NCI-H2196 (cell line): ENCODE results near the gene GPC6.

ENCODE experiments used
- DNase-seq: peaks from one replicate; lab custom pipeline; 2025; ENCODE audit not compliant: unreplicated experiment; lab: John Stamatoyannopoulos, UW

GPC6 gene

DNA sequence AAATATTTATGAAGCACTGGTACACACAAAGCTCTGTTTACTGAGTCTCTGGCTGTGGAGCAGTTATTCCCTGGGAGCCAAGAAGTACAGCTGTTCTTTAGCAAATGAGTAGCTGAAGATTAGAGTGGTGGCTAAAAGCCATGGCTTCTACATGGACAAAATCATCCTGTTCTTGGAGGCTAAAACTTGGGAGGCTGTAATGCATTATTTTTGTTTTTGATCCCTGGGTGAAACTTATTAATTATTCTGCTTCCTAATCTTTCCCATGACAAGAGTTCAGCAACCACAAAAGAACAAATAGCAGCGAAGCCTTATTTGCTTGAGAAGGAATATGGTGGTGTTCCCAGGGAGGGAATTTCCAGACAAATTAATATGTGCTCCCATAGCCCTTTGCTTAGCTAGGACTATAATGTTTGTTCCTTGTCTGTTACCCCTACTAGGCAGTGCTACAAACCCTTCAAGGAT, 1143.4 kb downstream of the GPC6 start:
- DNase-seq, result no peak

DNA sequence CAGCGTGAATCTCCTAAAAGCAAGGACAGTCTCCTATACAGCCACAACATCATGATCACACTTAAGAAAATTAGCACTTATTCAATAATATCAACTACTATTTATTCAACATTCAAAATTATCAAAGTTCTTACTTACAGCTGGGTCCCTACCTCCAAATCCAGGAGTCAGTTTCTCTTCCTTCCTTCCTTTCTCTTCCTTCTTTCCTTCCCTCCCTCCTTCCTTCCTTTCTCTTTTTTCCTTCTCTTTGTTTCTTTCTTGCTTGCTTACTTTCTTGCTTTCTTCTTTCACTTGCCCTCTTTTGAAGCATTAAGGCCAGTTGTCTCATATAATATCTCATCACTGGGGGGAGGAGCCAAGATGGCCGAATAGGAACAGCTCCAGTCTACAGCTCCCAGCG, 1145.2 kb downstream of the GPC6 start:
- DNase-seq, result no peak

DNA sequence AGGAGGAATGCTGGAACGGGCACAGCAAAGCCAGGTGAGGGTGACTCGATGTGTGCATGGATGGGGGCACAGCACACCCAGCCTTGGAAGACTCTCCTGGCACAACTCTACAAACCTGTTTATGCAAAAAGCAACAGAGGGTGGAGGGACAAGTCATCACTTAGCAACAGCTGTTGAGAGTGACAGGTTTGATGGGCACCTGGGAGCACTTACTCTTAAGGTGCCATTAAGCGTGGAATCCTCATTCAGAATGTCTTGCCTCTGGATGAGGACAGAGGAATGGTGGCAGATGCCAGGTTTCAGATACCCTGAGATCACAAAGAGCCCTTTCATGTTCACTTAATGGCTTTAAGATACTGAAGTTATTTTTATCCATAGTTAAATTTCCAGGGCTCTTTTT, 1155.9 kb downstream of the GPC6 start:
- DNase-seq, result no peak

DNA sequence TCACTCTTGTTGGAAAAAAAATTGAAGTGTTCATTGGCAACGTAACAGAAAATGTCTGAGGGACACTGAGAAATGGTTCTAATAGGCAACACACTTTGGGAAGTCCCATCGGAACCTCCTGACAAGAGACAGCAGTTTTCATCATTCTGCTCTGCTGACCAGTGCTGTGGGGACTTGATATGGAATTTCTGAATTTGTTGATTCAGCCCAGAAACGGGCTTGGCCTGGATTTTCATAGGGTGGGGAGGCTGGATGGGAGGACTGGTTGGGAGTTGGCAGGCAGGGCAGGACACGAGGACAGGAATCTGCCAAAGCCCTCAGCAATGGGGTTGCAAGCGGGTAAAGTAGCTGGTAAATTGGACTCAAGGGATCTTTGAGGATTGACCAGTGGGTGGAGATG, 1156.4 kb downstream of the GPC6 start:
- DNase-seq, result no peak

DNA sequence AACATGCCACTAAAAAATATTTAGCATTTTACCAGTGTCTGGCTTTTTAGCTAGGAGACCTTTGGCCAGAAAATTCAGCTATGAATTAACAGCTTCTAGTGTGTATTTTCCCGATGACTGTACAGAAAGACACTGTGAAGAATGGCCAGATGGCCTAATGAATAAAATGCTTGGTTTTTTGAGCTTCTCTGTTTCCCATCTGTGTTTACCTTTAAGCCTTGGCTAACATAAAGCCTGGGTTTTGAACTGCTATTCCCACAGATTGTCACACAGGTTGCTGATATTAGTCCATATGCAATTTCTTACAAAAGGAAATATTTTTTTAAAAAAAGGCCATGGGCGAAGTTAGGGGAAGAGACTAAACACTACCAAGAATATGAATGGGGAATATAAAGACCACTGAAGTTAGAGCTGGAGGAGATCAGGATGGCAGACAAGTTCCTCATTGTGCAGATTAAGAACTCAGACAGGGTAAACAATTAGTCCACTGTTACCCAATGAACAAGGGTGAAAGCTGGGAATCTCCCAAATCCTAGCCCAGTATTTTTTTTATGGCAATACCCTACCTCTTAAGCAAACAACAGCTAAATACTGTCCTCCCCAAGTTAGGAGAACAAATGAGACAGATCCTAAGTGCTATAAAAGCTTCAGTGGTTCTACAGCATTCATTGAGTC, 1157.8 kb downstream of the GPC6 start:
- DNase-seq, result no peak

DNA sequence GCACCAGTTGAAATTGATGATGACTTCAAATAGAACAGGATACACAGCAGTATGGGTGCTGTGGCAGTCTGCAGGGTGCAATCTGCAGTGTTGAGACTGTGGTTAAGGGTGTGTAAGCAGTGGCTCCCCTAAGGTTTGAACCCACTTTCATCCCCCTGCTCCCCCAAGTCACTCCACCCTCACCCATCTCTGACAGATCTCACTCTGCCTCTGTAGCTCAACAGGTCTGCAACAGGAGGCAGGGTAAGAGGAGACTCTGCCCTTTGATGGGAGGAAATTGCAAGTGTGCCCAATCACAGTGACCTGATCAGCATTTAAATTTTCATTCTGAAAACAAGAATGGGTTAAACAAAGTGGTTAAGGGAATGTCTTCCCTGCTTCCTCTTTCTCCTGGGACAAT, 1160.4 kb downstream of the GPC6 start:
- no peak for DNase-seq

DNA sequence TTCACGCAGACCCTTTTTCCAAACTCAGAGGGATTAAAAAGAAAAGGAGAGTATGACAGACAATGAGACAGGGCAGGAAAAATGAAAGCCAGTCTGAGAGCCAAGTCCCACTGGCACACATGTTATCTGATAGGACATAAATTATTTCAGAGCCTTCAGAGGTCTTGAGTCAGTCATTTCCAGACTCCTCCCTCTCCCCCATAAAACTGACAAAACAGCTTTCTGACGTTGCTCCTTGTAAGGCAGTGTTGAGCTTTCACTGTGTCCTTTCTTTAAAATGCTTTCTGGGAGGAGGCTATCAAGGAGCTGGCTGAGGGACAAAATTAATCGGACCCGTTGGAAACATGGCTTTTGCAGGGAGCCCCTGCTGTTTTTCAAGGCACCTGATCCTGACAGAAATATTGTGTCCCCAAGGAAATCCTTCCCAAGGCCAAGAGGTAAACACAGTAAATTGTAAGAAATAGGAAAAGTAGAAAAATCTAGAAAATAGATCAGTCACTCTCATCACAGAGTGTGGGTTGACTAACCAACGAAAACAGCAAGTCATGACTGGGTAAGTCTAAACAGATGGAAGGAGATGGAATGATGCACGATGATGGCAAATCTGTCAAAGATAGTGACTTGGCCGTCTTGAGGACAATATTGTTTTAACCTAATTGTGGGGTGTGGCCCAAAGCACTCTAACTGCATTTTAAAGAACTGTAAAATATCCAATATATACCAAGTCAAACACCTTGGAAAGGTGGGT, 1163.2 kb downstream of the GPC6 start:
- DNase-seq, result no peak

DNA sequence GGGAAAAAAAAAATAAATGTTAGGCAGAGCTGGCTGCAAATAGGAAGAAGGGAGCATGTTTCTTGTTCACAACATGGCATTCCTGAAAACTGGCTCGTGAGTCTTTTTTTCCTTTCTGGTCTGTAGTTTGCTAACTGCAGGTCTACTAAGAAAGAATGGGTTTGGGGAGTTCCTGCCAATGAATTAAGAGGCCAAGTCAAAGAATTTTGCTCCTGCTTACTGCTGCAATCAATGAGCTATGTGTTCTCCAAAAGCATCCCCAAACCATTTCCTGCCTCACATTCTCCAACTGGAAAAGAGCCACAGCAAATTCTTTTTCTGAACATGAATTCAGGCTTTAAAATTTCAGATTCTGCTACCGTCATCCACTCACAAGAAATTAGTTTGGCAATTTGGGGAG, 1164.3 kb downstream of the GPC6 start:
- DNase-seq, result no peak

DNA sequence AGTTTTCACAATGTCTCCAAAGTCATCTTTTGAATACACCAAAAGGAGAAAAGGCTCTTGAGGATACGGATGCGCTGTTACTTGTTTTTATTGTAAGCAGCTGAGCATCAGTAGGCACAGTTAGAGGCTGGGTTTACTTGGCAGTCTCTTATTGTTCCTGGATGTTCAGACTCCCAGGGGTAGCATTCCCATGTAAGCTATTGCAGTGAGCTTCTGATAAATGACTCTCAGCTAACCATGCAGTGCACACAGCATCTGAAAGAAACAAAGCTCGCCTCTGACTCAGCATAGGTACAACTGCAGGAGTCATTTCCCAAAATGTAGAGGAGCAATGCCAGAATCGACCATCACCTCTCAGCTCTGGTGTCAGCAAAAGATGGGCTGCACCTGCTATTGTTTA, 1168.1 kb downstream of the GPC6 start:
- no peak for DNase-seq

DNA sequence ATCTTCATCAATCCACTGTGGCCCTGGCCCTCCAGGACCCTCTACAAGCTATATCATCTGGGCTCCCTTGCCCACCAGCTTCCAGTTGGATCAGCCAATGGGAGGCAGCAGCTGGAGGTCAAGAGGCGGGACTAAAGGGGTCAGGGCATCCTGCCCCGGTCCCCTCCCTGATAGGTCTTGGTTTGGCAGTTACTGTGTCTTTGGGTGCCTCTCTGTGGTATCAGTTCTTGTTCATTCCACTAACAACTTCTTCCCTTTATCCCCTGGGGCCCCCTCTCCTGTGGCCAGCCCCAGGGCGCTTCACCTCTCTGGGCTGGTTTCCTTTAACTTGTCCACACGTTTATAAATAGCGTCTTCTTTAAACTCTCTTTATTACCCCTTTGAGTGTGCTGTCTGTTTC, 1169.3 kb downstream of the GPC6 start:
- no peak for DNase-seq

DNA sequence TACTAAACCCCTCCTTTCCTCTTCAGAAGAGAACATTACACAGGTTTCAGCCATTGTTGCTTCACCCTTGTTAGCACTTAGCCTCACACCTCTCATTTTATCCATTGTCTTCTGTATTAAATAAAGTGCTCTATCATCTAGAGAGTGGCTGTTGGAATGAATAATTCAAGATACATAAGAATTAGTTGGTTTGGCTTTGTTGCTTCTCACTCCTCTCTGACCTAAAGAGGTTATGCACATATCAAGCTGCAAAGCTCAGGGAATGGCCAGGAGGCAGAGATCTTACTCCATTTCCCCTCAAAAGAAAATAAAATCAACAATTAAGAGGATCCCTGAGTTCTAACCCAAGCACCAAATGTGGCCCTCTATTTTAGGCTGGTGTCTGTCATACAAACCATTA, 1173.2 kb downstream of the GPC6 start:
- DNase-seq, result no peak

DNA sequence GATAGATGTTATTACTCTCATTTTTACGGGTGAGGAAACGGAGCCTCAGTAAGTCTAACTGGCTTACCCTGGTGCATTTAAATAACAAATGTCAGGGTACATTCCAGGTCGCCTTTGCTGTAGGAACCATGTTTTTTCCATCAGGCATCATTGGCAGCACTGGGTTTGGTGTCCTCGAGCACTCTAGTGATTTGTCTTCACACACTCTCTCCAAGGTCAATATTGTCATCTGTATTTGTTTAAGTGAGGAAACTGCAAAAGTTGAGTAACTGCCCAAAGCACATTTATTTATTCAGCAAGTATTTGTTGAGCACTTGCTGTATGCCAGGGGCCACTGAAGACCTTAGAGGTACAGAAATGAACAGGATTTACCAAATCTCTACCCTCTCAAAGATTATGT, 1174.3 kb downstream of the GPC6 start:
- DNase-seq, result no peak

DNA sequence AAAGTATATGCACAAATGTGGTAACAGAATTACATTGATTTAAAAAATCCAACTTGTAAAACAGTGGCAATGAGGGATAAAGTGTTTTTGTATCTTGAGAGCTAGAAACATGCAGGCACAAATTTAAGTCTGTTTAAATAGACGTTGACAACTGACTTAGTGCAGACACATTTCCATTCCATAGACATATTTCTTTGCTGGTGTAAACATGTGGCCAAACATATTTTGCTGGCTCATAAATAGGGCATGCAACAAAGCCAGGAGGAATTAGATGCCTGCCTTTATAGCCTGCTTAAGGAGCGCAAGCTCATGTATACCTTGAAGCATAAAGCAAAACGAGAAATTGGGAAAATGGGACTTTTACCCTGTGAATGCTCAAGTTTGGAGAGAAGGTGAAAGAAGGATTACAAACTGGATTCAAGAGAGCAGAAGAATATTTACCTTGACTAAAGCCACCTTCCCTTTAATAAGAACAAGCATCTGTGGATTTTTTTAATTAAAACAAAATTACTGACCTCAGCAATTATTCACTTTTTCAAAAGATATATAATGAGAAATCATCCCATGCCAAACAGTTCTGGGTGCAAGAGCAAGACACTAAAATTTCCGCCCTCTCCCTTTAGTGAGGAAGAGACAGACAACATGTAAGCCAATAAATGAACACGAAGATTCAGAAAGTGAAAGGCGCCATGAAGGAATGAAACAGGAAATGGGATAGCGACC, 1181.9 kb downstream of the GPC6 start:
- DNase-seq, result no peak

DNA sequence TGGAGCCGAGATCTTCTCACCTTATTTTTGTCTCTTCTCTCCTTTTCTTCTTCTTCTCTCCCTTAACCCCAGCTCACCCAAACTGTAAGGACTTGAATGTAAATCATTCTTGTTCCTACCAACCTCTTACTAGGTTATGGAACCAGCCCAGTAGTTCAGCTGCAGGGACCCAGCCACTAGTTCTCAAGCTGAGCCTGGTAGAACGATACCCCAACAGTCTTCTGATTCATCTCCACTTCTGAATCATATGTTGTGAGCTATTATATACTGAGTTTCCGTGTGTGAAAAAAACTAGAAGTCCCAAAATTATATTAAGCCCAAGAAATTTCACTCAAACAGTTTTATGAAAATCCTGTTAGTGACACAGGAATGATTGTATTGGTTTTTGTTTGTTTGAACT, 1185.1 kb downstream of the GPC6 start:
- no peak for DNase-seq

DNA sequence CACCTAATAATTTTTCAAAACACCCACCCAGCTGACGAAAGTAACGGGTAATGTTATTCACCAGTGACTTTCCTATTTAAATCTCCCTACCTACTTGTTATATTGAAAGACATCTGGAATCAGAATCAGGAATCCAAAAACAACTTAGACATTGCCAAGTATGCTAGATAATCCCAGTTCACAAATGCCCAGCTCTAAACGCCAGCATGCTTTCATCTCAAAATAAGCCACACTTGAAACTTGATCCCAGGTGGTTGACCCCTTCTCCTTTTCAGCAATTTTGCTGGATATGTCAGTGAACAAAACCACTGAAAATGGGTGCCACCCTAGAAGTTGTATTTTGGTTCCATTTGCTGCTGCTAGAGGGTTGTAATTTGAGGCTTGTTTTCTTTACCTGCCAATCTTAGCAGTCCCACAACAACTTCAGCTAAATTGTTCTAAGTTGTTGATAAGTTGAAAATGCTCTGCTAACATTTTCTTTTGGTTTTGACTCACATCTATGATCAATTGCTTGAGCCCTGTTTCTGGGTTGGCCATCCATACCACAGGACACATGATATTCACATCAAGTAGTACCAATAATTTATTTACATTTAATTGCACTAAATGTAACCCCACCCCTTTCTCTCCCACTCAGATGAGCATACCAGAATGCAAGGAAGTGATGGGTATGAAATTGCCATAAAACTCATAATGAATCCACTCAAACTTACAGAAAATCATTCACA, 1186.4 kb downstream of the GPC6 start:
- no peak for DNase-seq

DNA sequence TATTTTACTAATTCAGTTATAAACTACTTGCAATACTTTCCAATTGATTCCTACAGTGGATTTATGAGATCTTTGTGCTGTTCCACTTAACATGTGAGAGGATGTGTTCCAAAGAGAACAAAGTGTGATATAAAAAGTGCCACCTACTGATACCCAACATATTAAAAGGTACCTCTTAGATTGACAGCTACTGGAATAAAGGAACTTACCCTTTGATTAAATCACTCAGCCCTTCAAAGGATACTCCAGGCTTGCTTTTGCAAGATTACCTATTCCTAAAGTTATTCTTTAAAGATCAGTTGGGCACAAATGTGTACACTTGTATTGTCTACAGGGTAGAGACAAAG, 1187.0 kb downstream of the GPC6 start:
- DNase-seq, result no peak

DNA sequence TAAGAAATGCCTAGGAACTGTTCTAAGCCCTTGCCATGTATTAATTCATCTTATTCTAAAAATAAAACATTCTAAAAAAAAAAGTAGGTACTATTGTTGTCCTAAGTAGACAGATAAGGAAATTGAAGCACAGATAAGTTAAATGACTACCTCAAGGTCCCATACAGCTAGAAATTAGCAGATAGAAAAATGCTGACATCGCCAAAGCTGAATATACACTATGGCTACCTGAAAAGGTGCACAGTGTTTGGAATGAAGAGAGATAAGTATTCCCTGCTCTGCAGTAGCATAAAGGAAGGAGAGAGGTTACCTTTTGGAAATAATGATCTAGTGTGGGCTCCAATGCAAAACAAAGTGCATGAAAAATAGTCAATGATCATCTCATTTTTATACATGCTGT, 1187.5 kb downstream of the GPC6 start:
- DNase-seq, result no peak

DNA sequence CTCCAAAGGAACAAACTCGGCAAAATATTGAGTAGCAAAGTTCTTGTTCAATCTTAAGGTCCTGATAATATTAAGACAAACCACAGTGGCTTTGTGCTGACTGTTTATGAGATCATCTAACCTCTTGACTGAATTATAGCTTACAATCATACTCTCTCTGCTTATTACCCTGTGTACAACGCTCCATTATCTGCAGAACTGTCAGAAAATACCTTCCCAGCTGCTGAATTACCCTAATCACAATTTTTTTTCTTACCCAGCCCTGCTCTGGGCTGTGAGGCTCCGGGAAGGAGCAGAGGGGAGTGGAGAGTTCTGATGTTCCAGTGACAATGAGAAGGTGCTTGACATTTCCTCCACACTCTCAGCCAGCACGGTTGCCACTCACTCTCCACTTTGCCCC, 1188.1 kb downstream of the GPC6 start:
- no peak for DNase-seq

DNA sequence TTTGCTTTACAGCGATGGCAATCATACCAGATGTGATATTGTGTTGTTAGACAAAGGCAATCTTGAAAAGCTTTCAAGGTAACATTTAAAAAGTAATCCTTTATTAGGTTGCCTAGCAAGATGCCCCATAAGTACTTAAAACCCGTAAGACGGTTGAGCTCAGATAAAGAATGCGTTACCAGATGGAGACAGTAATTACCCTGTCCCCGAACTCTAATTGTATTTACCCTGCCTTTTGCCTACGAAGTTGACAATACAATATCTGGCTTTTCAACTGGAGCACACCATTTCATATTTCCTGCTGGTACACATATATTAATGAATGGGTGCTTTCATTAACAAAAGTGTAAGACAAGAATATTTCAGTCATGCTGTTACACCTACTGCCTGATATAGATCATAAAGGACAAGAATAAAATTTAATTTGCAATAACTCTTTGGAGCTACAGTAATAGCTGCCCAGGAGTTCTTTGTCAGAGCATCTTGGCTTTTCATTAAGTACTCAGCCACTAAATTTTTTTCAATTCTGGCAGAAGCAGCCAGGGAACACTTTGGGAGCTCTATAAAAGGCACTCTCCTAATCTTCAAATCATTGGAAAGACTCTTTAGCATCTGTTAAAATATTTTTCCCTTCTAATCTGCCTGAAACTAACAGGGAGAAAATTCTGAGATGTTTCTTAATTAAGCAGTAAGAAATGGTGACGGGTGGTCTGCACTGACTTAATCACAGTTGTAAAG, 1189.1 kb downstream of the GPC6 start:
- no peak for DNase-seq

DNA sequence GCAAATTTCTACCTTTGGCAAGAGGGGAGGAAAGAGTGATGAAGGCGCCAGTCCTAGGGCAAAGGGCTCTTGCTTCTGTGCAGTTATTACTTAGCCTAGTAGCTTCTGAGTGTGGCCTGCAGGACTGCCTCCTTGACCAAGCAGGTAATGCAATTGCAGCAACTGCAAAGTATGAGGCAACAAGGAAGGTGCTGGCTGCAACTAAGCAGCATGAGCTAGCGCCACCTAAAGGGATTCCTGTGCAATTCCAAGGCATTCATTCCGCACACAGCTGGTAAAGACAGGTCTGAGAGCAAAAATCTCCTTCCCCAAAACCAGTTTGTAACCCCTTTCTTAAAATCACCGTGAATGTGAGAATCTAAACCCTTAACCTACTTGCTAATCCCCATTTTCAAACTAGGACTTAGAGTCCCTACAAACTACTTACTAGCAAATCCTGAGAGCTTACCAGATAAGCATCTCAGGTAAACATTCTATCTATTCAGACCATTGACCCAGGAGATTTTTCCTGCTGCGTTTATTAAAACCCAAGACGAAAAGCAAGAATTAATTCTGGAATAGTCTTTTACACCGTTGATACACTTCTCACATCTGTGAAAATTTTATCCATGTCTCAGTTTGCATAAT, 1190.0 kb downstream of the GPC6 start:
- peak; percentile 1 for DNase-seq
